Purkinje cell (primary cell): ENCODE data around the gene OR2T3. TPM values are rescaled to one million over a fixed set of nuclear protein-coding genes. Genes with fewer than 3 reads are reported as not detected.

Experiments used
- polyA plus RNA-seq: library from polyadenylated mRNA; unstranded; fragments of >200 nt; fragmentation: Nextera tagmentation; gene quantifications from 2 replicates; pipeline ENCODE4 v1.2.1, GENCODE V29; 2014

Gene OR2T3, protein sequence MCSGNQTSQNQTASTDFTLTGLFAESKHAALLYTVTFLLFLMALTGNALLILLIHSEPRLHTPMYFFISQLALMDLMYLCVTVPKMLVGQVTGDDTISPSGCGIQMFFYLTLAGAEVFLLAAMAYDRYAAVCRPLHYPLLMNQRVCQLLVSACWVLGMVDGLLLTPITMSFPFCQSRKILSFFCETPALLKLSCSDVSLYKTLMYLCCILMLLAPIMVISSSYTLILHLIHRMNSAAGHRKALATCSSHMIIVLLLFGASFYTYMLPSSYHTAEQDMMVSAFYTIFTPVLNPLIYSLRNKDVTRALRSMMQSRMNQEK
- polyA plus RNA-seq = not detected in 2 replicates

DNA sequence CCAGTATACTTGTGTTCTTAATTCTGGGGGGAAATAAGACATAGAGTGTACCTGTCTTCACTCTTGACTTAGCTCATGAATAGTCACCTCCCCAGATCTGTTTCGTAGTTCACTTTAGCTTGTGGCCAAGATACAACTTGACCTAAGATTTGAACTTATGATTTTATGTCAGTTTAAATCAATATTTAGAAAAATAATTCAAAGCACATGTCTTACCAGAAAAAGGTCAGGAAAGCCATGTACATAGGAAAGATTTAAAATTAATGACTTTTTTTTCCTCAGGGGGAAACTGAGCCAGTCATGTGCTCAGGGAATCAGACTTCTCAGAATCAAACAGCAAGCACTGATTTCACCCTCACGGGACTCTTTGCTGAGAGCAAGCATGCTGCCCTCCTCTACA is at the start of gene OR2T3:
OR2T3 (plus strand) TSS at position 301 of the 400 bp plus-strand sequence; CDS start at position 301, 0 bp downstream.

DNA sequence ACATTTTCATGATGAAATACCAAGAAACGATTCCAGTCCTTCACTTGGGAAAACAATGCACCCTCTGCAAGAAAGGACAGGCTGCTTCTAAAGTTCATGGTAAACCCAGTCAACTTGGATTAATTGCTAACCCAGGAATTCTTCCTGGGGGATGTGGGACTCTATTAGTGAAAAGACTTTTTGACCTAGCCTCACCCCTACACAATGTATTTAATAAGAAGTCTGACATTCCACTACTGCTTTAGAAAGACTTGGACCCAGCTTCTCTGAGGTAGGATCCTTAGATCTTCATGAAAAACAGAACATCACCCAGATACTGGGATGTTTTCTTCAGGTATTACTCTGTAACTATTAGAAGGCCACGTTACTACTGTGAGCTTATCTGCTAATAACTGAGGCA is 27.8 kb upstream of the OR2T3 start, which contains the start of gene OR2T2:
OR2T2 (plus strand) TSS at position 239 of the 400 bp plus-strand sequence. CDS start 7,161 bp downstream, outside the sequence.

DNA sequence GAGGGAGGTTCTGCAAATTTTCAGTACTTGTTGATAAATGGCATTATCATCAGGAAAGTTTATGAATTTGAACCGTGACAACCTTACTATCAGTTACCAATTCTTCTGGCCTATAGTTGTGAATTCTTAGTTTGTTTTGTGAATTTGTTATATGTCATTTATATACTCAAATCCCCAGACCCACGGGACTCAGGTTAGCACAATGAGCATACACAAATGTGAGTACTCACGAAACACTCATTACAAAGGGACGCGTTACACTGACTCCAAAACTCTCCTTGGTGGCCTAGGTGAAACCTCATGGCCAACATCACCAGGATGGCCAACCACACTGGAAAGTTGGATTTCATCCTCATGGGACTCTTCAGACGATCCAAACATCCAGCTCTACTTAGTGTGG is 15.1 kb downstream of the OR2T3 start, which contains the start of gene OR2T5:
OR2T5 (plus strand) TSS at position 301 of the 400 bp plus-strand sequence; CDS start at position 301, 0 bp downstream.

DNA sequence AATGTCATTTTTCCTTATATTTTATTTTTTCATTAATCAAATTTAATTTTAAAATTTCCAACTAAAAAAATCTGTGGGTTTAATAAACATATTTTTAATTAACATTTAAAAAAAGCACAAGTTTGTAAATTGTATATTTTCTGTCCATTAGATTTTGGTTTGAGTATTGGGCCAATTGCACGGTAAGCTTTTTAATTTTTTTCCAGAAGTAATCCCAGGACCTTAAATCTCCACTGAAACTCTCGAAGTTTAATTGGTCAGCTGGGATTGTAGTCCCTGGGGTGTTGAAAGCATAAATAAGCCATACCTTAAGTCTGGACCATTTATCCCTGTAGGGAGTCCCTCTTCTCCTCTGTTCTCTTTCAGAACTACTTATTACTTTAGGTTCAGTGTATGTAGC is 34.6 kb downstream of the OR2T3 start, which contains the start of gene OR2G6:
OR2G6 (plus strand) TSS at position 301 of the 400 bp plus-strand sequence. CDS start 13,574 bp downstream, outside the sequence.

Other genes with a start within 250 kb of the OR2T3 start
- gene OR2M4, start 241.9 kb upstream of the OR2T3 start, polyA plus RNA-seq = not detected in 2 replicates
- gene OR2T33, start 195.4 kb upstream of the OR2T3 start, polyA plus RNA-seq = not detected in 2 replicates
- not detected in 2 replicates for gene OR2T12, start 169.9 kb upstream of the OR2T3 start, polyA plus RNA-seq
- gene OR2M7, start 148.8 kb upstream of the OR2T3 start, polyA plus RNA-seq = not detected in 2 replicates
- not detected in 2 replicates for gene OR14C36, start 124.6 kb upstream of the OR2T3 start, polyA plus RNA-seq
- gene OR2T4, start 111.7 kb upstream of the OR2T3 start, polyA plus RNA-seq = not detected in 2 replicates
- gene OR2T6, start 97.6 kb upstream of the OR2T3 start, polyA plus RNA-seq = not detected in 2 replicates
- gene OR2T1, start 70.3 kb upstream of the OR2T3 start, polyA plus RNA-seq = not detected in 2 replicates
- not detected in 2 replicates for gene OR2T2, start 27.7 kb upstream of the OR2T3 start, polyA plus RNA-seq
- gene OR2T5, start 15.2 kb downstream of the OR2T3 start, polyA plus RNA-seq = not detected in 2 replicates
- gene OR2G6, start 34.7 kb downstream of the OR2T3 start, polyA plus RNA-seq = not detected in 2 replicates
- not detected in 2 replicates for gene OR2T29, start 89.4 kb downstream of the OR2T3 start, polyA plus RNA-seq
- not detected in 2 replicates for gene OR2T34, start 101.4 kb downstream of the OR2T3 start, polyA plus RNA-seq
- not detected in 2 replicates for gene OR2T10, start 124.3 kb downstream of the OR2T3 start, polyA plus RNA-seq
- gene OR2T11, start 161.7 kb downstream of the OR2T3 start, polyA plus RNA-seq = not detected in 2 replicates
- gene OR2T35, start 171.9 kb downstream of the OR2T3 start, polyA plus RNA-seq = not detected in 2 replicates
- gene OR2T27, start 182.2 kb downstream of the OR2T3 start, polyA plus RNA-seq = not detected in 2 replicates
- 0.63 and 3.8 TPM in 2 replicates for gene OR14I1, start 229.4 kb downstream of the OR2T3 start, polyA plus RNA-seq